Activated naive CD4-positive, alpha-beta T cell treated with anti-CD3 and anti-CD28 coated beads, Interleukin-2, amount 10 ng/mL, durations not matched to agents 7 days and 5 days (primary cell): ENCODE measurements around the gene WNT9B.
A peak's percentile ranks its signal among the peaks of the same experiment; 100 is the strongest.
"Not testable (repeated sequence)": the region's sequence is repeated elsewhere in the genome, so short reads cannot be mapped to it uniquely, and the experiment has no call there.

Experiments used
- CTCF ChIA-PET: fragments of 350-600 bp; sonication (Branson Sonifier 250); formaldehyde crosslinking; loops from one replicate; lab custom pipeline; 2021; ENCODE audit warnings: antibody characterized with exemption; lab: Charles Lee
- DNase-seq: peaks from one replicate; pipeline ENCODE4 v3.0.0-alpha.2; 2020
- H3K27ac Mint-ChIP-seq: one replicate; pipeline ENCODE4 v1.8.0; 2021; ENCODE audit warnings: mild to moderate bottlenecking, moderate library complexity, mixed read lengths
- H3K27me3 Mint-ChIP-seq: one replicate; pipeline ENCODE4 v1.8.0; 2021; ENCODE audit warnings: mild to moderate bottlenecking, mixed read lengths
- H3K36me3 Mint-ChIP-seq: one replicate; pipeline ENCODE4 v1.8.0; 2021; ENCODE audit warnings: mixed read lengths
- H3K4me1 Mint-ChIP-seq: one replicate; pipeline ENCODE4 v1.8.0; 2021; ENCODE audit warnings: mixed read lengths
- H3K4me3 Mint-ChIP-seq: one replicate; pipeline ENCODE4 v1.8.0; 2021; ENCODE audit warnings: mild to moderate bottlenecking, moderate library complexity, mixed read lengths
- H3K9me3 Mint-ChIP-seq: one replicate; pipeline ENCODE4 v1.8.0; 2021; ENCODE audit warnings: mixed read lengths

WNT9B gene

DNA sequence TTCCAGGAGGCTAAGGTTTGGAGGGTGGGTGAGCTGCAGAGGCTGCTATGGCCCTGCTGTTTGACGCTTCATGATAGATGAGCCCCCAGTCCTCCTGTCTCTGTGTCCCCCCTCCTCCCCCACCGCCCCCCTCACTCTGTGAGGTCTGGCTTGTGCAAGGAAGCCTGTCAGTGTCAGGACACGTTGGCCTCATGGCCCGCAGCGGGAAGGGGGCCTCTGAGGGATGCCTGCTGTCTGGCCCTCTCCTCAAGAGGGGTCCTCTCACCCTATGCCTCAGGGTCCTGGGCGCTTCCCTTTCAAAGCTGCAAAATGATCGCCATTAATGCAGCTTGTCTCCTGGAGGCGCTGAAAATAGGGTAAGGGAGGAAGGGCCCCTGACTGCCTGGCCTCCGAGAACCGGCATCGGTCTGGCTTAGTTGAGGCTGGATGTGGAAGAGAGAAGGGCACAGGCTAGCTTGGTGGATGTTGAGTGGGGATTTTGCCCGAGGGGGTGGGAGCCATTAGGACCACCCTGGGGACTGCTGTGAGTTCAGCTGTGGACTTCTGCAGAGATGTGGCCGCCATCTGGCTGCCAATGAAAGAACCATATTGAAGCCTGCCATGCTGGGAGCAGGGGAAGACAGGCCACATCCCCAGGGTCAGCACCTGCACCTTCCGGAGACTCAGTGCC lies 56.8 kb downstream of the WNT9B start:
- no peaks in the 10 kb centered on the region for H3K36me3 Mint-ChIP-seq
- no peaks in the 10 kb centered on the region for H3K9me3 Mint-ChIP-seq
- H3K4me3 Mint-ChIP-seq: no peak overlapping the region
- H3K27me3 Mint-ChIP-seq: peaks cover 42% of the 10 kb centered on the region
- DNase-seq: no peak
- H3K4me1 Mint-ChIP-seq: peaks cover 7% of the 10 kb centered on the region
- CTCF ChIA-PET: no interaction called here
- no peak overlapping the region for H3K27ac Mint-ChIP-seq

GRCh38 chr17:46910179-46910927 lies 59.0 kb downstream of the WNT9B start:
- Mint-ChIP-seq H3K9me3 (no peaks in the 10 kb centered on the region), H3K36me3 (no peaks in the 10 kb centered on the region), H3K4me1 (peaks cover 6% of the 10 kb centered on the region), H3K27me3 (peaks cover 30% of the 10 kb centered on the region), H3K27ac (no peak overlapping the region), H3K4me3 (no peak overlapping the region)
- DNase-seq: no peak
- CTCF ChIA-PET: no interaction called here

- no peak overlapping the region for H3K27ac Mint-ChIP-seq
- H3K4me1 Mint-ChIP-seq: no peaks in the 10 kb centered on the region
- no peaks in the 10 kb centered on the region for H3K9me3 Mint-ChIP-seq
- DNase-seq: no peak
- CTCF ChIA-PET: interaction anchor here (1.6 kb wide), 1 partner anchor 31 kb away, joined by 6 read pairs; no protein-coding TSS in a partner anchor
- H3K36me3 Mint-ChIP-seq: no peaks in the 10 kb centered on the region
- no peak overlapping the region for H3K4me3 Mint-ChIP-seq
- H3K27me3 Mint-ChIP-seq: peaks cover 27% of the 10 kb centered on the region
Measured at GRCh38 chr17:46911311-46911710, 59.9 kb downstream of the WNT9B start.

DNA sequence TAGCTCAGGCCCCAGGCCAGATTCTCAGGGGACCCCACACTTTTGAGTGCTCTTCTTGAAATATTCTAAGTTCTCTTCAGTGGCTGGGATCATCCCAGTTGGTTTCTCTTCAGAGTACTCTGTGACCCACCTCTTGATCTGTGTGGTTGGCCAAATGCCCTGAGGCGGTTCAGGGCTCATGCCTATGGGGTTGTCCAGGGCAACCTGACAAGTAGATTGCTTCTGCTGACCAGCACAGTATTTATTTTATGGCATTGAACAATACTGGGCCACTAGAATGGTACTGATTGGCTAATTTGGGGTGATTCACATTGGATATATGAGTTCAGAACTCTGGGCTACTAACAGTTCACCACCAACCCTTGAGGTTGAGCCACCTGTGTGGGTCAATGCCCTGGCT lies 64.2 kb downstream of the WNT9B start:
- H3K4me3 Mint-ChIP-seq: no peak overlapping the region
- peaks cover 4% of the 10 kb centered on the region for H3K27me3 Mint-ChIP-seq
- H3K27ac Mint-ChIP-seq: no peak overlapping the region
- H3K36me3 Mint-ChIP-seq: no peaks in the 10 kb centered on the region
- CTCF ChIA-PET: no interaction called here
- no peaks in the 10 kb centered on the region for H3K9me3 Mint-ChIP-seq
- H3K4me1 Mint-ChIP-seq: no peaks in the 10 kb centered on the region
- no peak for DNase-seq

DNA sequence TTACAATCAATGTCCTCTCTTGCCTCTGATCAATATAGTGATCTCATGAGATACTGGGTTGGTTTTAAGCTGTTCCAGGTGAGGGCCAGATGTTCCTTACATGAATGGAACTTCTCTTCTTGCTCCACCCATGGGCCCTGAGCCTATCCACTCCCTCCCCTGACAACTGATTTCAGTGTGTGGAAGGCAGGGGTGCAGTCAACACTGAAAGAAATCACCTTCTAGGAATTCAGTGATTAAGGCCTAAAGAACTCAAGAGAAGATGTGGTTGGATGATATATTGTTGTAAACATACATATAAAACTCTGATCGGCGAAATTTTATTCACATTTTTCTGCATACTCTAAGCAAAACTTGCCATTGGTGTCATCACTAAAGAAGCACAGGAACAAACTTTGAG lies 64.8 kb downstream of the WNT9B start:
- H3K4me1 Mint-ChIP-seq: no peaks in the 10 kb centered on the region
- H3K4me3 Mint-ChIP-seq: no peak overlapping the region
- H3K36me3 Mint-ChIP-seq: no peaks in the 10 kb centered on the region
- no peak overlapping the region for H3K27ac Mint-ChIP-seq
- H3K27me3 Mint-ChIP-seq: no peaks in the 10 kb centered on the region
- CTCF ChIA-PET: no interaction called here
- no peaks in the 10 kb centered on the region for H3K9me3 Mint-ChIP-seq
- DNase-seq: no peak

GRCh38 chr17:46916623-46917022 lies 65.2 kb downstream of the WNT9B start:
- Mint-ChIP-seq H3K4me1 (peaks cover under 1% of the 10 kb centered on the region), H3K27ac (no peak overlapping the region), H3K27me3 (no peaks in the 10 kb centered on the region), H3K36me3 (no peaks in the 10 kb centered on the region), H3K4me3 (no peak overlapping the region), H3K9me3 (no peaks in the 10 kb centered on the region)
- CTCF ChIA-PET: no interaction called here
- DNase-seq: no peak

DNA sequence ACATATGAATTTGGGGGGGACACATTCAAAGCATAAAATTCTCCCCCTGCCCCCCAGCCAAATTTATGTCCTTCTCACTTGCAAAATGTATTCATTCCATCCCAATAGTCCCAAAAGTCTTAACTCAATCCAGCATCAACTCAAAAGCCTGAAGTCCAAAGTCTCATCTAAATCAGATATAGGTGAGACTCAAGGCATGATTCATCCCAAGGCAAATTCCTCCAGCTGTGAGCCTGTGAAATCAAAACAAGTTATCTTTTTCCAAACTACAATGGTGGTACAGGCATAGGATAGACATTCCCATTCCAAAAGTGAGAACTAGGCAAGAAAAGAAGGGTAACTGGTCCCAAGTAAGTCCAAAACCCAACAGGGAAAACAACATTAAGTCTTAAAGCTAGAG lies 65.7 kb downstream of the WNT9B start:
- H3K9me3 Mint-ChIP-seq: no peaks in the 10 kb centered on the region
- CTCF ChIA-PET: interaction anchor here (1.0 to 1.2 kb wide), 2 partner anchors 26 to 74 kb away, joined by 3 read pairs; no protein-coding TSS in a partner anchor
- no peaks in the 10 kb centered on the region for H3K27me3 Mint-ChIP-seq
- no peak overlapping the region for H3K4me3 Mint-ChIP-seq
- H3K36me3 Mint-ChIP-seq: no peaks in the 10 kb centered on the region
- H3K4me1 Mint-ChIP-seq: peaks cover 5% of the 10 kb centered on the region
- no peak overlapping the region for H3K27ac Mint-ChIP-seq
- DNase-seq: no peak

GRCh38 chr17:46917516-46917915 lies 66.1 kb downstream of the WNT9B start:
- Mint-ChIP-seq H3K27ac (no peak overlapping the region), H3K4me1 (peaks cover 9% of the 10 kb centered on the region), H3K4me3 (no peak overlapping the region), H3K27me3 (no peaks in the 10 kb centered on the region), H3K36me3 (no peaks in the 10 kb centered on the region), H3K9me3 (no peaks in the 10 kb centered on the region)
- CTCF ChIA-PET: interaction anchor here (1.0 to 1.2 kb wide), 2 partner anchors 26 to 75 kb away, joined by 3 read pairs; no protein-coding TSS in a partner anchor
- no peak for DNase-seq

DNA sequence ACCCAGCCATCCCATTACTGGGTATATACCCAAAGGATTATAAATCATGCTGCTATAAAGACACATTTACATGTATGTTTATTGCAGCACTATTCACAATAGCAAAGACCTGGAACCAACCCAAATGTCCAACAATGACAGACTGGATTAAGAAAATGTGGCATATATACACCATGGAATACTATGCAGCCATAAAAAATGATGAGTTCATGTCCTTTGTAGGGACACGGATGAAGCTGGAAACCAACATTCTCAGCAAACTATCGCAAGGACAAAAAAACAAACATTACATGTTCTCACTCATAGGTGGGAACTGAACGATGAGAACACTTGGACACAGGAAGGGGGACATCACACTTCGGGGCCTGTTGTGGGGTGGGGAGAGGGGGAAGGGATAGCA lies 70.6 kb downstream of the WNT9B start:
- Mint-ChIP-seq H3K36me3 (peaks cover 11% of the 10 kb centered on the region), H3K4me1 (peaks cover 47% of the 10 kb centered on the region), H3K27ac (peak overlapping the region; percentile 77), H3K4me3 (peak overlapping the region; percentile 82)
- H3K9me3 Mint-ChIP-seq, CTCF ChIA-PET, H3K27me3 Mint-ChIP-seq, DNase-seq: not testable (repeated sequence)

GRCh38 chr17:46922487-46922803 lies 71.1 kb downstream of the WNT9B start:
- Mint-ChIP-seq H3K4me1 (peaks cover 52% of the 10 kb centered on the region), H3K27ac (peak overlapping the region; percentile 96), H3K4me3 (peak overlapping the region; percentile 82), H3K9me3 (no peaks in the 10 kb centered on the region), H3K36me3 (peaks cover 14% of the 10 kb centered on the region), H3K27me3 (no peaks in the 10 kb centered on the region)
- no peak for DNase-seq
- CTCF ChIA-PET: no interaction called here

- peak; percentile 93 for DNase-seq
- Mint-ChIP-seq H3K27me3 (no peaks in the 10 kb centered on the region), H3K4me1 (peaks cover 58% of the 10 kb centered on the region), H3K36me3 (peaks cover 16% of the 10 kb centered on the region), H3K9me3 (no peaks in the 10 kb centered on the region), H3K27ac (peak within 1 kb of the TSS; percentile 96), H3K4me3 (peak within 1 kb of the TSS; percentile 82)
- CTCF ChIA-PET: no interaction called here
Measured at GRCh38 chr17:46922804-46923635, 71.6 kb downstream of the WNT9B start, which contains the start of gene GOSR2. Gene GOSR2 (plus strand): TSS chr17:46923160. CDS start chr17:46923193, 33 bp downstream.

- DNase-seq: no peak
- H3K4me1 Mint-ChIP-seq: peaks cover 63% of the 10 kb centered on the region
- H3K36me3 Mint-ChIP-seq: peaks cover 21% of the 10 kb centered on the region
- no peak overlapping the region for H3K27ac Mint-ChIP-seq
- no peaks in the 10 kb centered on the region for H3K9me3 Mint-ChIP-seq
- H3K4me3 Mint-ChIP-seq: no peak overlapping the region
- CTCF ChIA-PET: interaction anchor here (2.1 kb wide), 1 partner anchor 15 kb away, joined by 10 read pairs; no protein-coding TSS in a partner anchor
- H3K27me3 Mint-ChIP-seq: no peaks in the 10 kb centered on the region
Measured at GRCh38 chr17:46925185-46925868, 73.9 kb downstream of the WNT9B start.

DNA sequence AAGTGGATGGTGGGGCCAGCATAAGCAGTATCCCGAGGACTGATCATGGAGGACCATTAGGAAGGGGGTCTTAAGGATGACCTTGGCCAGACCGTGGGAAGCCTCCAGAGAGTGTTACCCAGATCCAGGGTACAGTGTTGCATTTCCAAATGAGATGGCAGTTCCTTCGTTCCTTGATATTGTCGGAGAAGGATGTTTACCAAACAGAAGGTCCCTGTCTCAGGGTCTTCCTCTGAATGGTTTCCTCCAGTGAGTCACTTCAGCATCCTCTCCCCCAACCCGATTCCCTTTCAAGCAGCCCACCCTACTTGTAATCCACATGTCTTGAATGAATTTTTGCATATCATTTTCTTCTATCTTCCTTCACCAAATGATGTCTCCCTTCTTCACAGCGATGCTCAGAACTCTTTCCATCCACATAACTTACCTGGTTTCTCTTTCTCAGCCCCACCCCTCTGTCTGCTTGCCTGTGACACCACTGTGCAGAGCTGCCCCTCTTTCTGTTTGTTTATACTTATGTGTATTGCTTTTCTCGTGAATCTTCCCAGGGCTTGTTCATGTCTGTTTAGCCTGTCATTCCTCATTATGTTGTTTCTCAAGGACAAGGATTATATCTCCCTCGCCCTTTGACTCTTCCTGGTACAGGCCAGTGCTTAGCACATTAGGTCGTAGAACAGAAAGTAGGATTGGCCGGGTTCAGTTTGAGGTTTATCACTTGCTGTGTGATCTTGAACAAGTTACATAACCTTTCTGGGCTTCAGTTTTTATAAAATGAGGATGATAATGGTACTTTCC lies 77.3 kb downstream of the WNT9B start:
- Mint-ChIP-seq H3K4me3 (no peak overlapping the region), H3K27ac (peak overlapping the region; percentile 22), H3K9me3 (no peaks in the 10 kb centered on the region), H3K4me1 (peaks cover 46% of the 10 kb centered on the region), H3K27me3 (no peaks in the 10 kb centered on the region), H3K36me3 (peaks cover 44% of the 10 kb centered on the region)
- DNase-seq: no peak
- CTCF ChIA-PET: no interaction called here
